ENCODE data around the gene PCDHA9.

The PCDHA9 gene

GRCh38 chr5:140883373-140883772 is 35.2 kb downstream of the PCDHA9 start:
- Histone ChIP-seq H4K20me1 (ENCODE audit: insufficient read depth, low read length) (no peaks in the 10 kb centered on the region), H3K4me3 (ENCODE audit: low read depth in 1 of 2, low read length in 2 of 2) (no peak overlapping the region), H3K36me3 (ENCODE audit: insufficient read depth, low read length) (no peaks in the 10 kb centered on the region), H3K4me2 (ENCODE audit: insufficient read depth, low read length) (no peak overlapping the region), H2AFZ (ENCODE audit: low read depth, low read length) (no peak overlapping the region), H3K4me1 (ENCODE audit: insufficient read depth, low read length) (no peaks in the 10 kb centered on the region), H3K9ac (ENCODE audit: low read depth, low read length) (no peak overlapping the region), H3K27me3 (ENCODE audit: insufficient read depth, low read length, poor library complexity) (peaks cover 7% of the 10 kb centered on the region), H3K79me2 (ENCODE audit: insufficient read depth, low read length) (no peaks in the 10 kb centered on the region), H3K9me3 (ENCODE audit: insufficient read depth, low read length, severe bottlenecking) (no peaks in the 10 kb centered on the region), H3K27ac (ENCODE audit: low read length) (no peak overlapping the region)
- ATAC-seq (ENCODE audit: insufficient read depth, low read depth) (no peak), DNase-seq (no peak)
- TF ChIP-seq EZH2 (IDR thresholded peaks at IDR 0.05; ENCODE audit: borderline replicate concordance, low read depth, low read length, severe bottlenecking) = no peak
- TF ChIP-seq CTCF (IDR thresholded peaks at IDR 0.05; ENCODE audit: borderline replicate concordance, extremely low read depth, low read length, poor library complexity, severe bottlenecking) = no peak

- TF ChIP-seq EZH2 (IDR thresholded peaks at IDR 0.05; ENCODE audit: borderline replicate concordance, low read depth, low read length, severe bottlenecking) = no peak
- no peak for TF ChIP-seq CTCF (IDR thresholded peaks at IDR 0.05; ENCODE audit: borderline replicate concordance, extremely low read depth, low read length, poor library complexity, severe bottlenecking)
- ATAC-seq (ENCODE audit: insufficient read depth, low read depth) (no peak), DNase-seq (no peak)
- Histone ChIP-seq H3K9ac (ENCODE audit: low read depth, low read length) (no peak overlapping the region), H3K9me3 (ENCODE audit: insufficient read depth, low read length, severe bottlenecking) (no peaks in the 10 kb centered on the region), H3K4me1 (ENCODE audit: insufficient read depth, low read length) (no peaks in the 10 kb centered on the region), H3K4me3 (ENCODE audit: low read depth in 1 of 2, low read length in 2 of 2) (no peak overlapping the region), H2AFZ (ENCODE audit: low read depth, low read length) (no peak overlapping the region), H3K27ac (ENCODE audit: low read length) (no peak overlapping the region), H3K27me3 (ENCODE audit: insufficient read depth, low read length, poor library complexity) (peaks cover 7% of the 10 kb centered on the region), H3K36me3 (ENCODE audit: insufficient read depth, low read length) (no peaks in the 10 kb centered on the region), H3K4me2 (ENCODE audit: insufficient read depth, low read length) (no peak overlapping the region), H3K79me2 (ENCODE audit: insufficient read depth, low read length) (no peaks in the 10 kb centered on the region), H4K20me1 (ENCODE audit: insufficient read depth, low read length) (no peaks in the 10 kb centered on the region)
Measured at GRCh38 chr5:140883927-140884697, 35.9 kb downstream of the PCDHA9 start.
